Measurements from ENCODE around the gene RIMS4. TPM values are rescaled to one million over a fixed set of nuclear protein-coding genes. Genes with fewer than 3 reads are reported as not detected.

Gene RIMS4
- polyA plus RNA-seq, 4 donors, result 1.2 to 9.3 TPM; not detected in 2

DNA sequence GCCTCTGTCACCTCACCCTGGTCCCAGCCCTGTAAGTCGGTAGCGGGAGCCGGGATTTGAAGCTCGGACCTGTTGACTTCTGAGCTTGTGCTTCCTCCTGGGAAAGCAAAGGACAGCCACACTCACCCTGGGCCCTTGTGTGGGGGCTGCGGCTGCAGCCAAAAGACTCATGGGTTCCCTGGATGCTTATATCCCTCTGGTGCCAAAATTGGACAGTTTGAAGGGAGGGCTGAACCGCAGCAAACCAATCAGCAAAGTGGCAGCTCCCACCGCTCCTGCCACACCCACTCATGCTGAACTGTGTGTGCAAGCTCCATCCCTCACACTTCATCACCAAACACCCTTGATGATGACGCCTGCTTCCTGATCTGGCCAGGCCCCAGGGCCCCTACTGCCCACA lies 99.1 kb downstream of the RIMS4 start:
- WGBS, 3 donors, result 88 to 91% (median 91%) methylated on average over 8 of the region's 8 CpGs
- FAIRE-seq (no peak), DNase-seq (no peak)
- Histone ChIP-seq H3K9me3 (ENCODE audit: control insufficient read depth in 2 of 2, insufficient read depth in 1 of 2, low read depth in 1 of 2, low read length in 1 of 2) (no peaks in the 10 kb centered on the region), H3K4me3 (ENCODE audit: low read depth in 1 of 3, low read length in 3 of 3) (no peak overlapping the region), H3K36me3 (ENCODE audit: control insufficient read depth in 3 of 3, insufficient read depth in 2 of 3, low read depth in 1 of 3, low read length in 3 of 3) (no peaks in the 10 kb centered on the region), H3K27me3 (ENCODE audit: control insufficient read depth in 3 of 3, insufficient read depth in 3 of 3, low read length in 3 of 3) (no peaks in the 10 kb centered on the region), H3K4me1 (ENCODE audit: control insufficient read depth in 3 of 3, insufficient read depth in 2 of 3, low read depth in 1 of 3, low read length in 2 of 3) (peaks cover 0 to 7% (median 0%) of the 10 kb centered on the region in 3 donors), H3K27ac (ENCODE audit: low read depth in 1 of 3, low read length in 2 of 3) (no peak overlapping the region)

DNA sequence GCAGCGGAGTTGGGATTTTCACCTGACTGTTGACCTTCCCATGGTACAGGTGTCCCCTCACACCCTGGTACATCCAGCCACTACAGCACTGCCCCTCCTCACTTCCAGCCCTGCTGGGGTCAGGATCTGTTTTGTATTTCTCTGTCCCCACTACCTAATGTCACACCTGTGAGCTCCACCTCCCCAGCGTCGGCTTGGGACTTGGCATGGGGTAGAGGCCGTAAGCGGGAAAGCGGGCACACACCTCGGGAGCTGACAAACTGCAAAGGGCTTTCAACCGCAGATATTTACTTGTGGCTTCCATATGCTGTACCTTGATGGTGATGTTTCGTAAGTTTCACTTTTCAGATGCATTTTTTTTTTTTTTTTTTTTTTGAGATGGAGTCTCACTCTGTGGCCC lies 100.5 kb downstream of the RIMS4 start:
- WGBS, 3 donors, result 89 to 93% (median 90%) methylated on average over 9 of the region's 9 CpGs
- FAIRE-seq, result no peak
- peaks cover 0 to 4% (median 0%) of the 10 kb centered on the region in 3 donors for H3K4me1 ChIP-seq (ENCODE audit: control insufficient read depth in 3 of 3, insufficient read depth in 2 of 3, low read depth in 1 of 3, low read length in 2 of 3)

DNA sequence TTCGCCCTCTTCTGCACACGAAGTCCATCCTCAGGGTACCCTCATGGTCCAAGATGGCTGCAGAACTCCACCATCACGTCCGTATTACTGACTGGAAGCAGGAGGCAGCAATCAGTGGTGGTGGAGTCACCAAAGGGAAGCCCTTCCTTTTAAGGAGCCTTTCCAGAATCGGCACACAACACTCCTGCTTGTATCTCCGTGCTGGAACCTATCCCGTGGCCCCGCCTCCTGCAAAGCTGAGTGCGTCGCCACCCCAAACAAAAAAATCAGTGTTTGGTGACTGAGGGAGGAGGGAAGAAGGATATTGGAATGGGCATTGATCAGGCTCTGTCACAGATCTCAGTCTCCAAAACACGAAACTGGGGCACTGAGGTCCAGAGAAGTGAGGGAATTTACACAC lies 101.0 kb downstream of the RIMS4 start:
- Histone ChIP-seq H3K27me3 (ENCODE audit: control insufficient read depth in 3 of 3, insufficient read depth in 3 of 3, low read length in 3 of 3) (no peaks in the 10 kb centered on the region), H3K4me3 (ENCODE audit: low read depth in 1 of 3, low read length in 3 of 3) (no peak overlapping the region), H3K27ac (ENCODE audit: low read depth in 1 of 3, low read length in 2 of 3) (no peak overlapping the region), H3K4me1 (ENCODE audit: control insufficient read depth in 3 of 3, insufficient read depth in 2 of 3, low read depth in 1 of 3, low read length in 2 of 3) (no peaks in the 10 kb centered on the region), H3K9me3 (ENCODE audit: control insufficient read depth in 2 of 2, insufficient read depth in 1 of 2, low read depth in 1 of 2, low read length in 1 of 2) (no peaks in the 10 kb centered on the region), H3K36me3 (ENCODE audit: control insufficient read depth in 3 of 3, insufficient read depth in 2 of 3, low read depth in 1 of 3, low read length in 3 of 3) (no peaks in the 10 kb centered on the region)
- FAIRE-seq (no peak), DNase-seq (no peak)
- 71 to 86% (median 77%) methylated on average over 11 of the region's 11 CpGs for WGBS, 3 donors

More for the DNA sequence above, 100.5 kb downstream of the RIMS4 start:
- no peak overlapping the region for H3K27ac ChIP-seq (ENCODE audit: low read depth in 1 of 3, low read length in 2 of 3)
- no peaks in the 10 kb centered on the region for H3K27me3 ChIP-seq (ENCODE audit: control insufficient read depth in 3 of 3, insufficient read depth in 3 of 3, low read length in 3 of 3)
- no peaks in the 10 kb centered on the region for H3K9me3 ChIP-seq (ENCODE audit: control insufficient read depth in 2 of 2, insufficient read depth in 1 of 2, low read depth in 1 of 2, low read length in 1 of 2)
- DNase-seq, result no peak
- no peak overlapping the region for H3K4me3 ChIP-seq (ENCODE audit: low read depth in 1 of 3, low read length in 3 of 3)
- H3K36me3 ChIP-seq (ENCODE audit: control insufficient read depth in 3 of 3, insufficient read depth in 2 of 3, low read depth in 1 of 3, low read length in 3 of 3), result no peaks in the 10 kb centered on the region

DNA sequence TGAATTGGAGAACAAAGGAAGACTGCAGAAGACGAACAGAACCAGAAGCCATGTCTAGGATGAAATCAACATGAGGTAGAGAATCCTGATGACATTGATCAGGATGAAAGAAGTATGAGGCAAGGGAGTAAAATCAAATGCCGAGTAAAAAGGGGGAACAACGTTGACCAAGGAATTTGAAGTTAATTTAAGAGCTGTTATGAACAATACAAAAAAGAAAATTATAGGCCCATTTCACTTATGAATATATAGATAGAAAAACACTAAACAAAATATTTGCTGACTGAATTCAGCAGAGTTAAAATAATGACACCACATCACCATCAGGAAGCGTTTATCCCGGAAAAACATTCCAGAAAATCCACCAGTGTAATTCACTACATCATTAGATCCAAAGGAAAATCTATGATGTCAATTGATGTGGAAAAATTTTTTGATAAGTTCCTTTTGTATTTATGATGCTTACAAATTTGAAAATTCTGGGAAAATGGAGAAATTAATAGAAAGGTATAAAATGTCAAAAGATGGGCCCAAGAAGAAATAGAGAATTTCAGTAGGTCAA lies 103.2 kb downstream of the RIMS4 start:
- DNase-seq (no peak), FAIRE-seq (no peak)
- Histone ChIP-seq H3K4me3 (ENCODE audit: low read depth in 1 of 3, low read length in 3 of 3) (no peak overlapping the region), H3K4me1 (ENCODE audit: control insufficient read depth in 3 of 3, insufficient read depth in 2 of 3, low read depth in 1 of 3, low read length in 2 of 3) (no peaks in the 10 kb centered on the region), H3K9me3 (ENCODE audit: control insufficient read depth in 2 of 2, insufficient read depth in 1 of 2, low read depth in 1 of 2, low read length in 1 of 2) (no peaks in the 10 kb centered on the region), H3K27ac (ENCODE audit: low read depth in 1 of 3, low read length in 2 of 3) (no peak overlapping the region), H3K27me3 (ENCODE audit: control insufficient read depth in 3 of 3, insufficient read depth in 3 of 3, low read length in 3 of 3) (no peaks in the 10 kb centered on the region), H3K36me3 (ENCODE audit: control insufficient read depth in 3 of 3, insufficient read depth in 2 of 3, low read depth in 1 of 3, low read length in 3 of 3) (no peaks in the 10 kb centered on the region)
- 91 to 93% (median 93%) methylated on average over 5 of the region's 5 CpGs for WGBS, 3 donors

DNA sequence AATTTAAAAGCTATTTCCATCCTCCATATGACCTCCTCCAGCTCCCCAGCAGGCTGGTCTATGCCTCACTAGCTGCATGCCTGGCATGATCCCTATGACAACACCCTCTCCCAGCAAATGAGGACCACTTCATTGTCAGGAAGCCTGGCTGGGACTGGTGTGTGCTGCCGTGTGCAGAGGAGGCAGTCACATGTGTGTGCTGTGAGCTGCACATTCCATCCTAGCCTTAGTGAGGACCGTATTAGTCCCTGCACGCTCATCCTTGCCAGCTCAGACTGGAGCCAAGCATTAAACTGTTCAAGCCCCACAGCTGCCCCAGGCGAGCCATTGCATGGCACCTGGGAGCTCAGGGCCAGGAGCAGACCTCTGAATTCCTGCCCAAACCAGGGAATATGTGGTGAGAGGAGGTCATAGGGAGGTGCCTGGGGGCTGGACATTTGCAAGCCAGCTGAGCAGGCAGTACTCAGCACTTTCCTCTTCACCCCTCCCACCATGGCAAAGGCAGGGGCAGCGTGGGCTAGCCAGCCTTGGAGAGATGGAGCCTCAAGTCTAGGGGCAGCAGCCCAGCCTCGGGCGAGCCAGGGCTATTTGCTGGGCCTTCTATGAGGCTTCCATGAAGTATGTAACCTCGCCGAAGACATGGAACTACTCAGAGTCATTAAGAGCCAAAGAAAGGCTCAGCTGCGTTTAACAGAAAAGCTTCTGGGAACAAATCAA lies 103.9 kb downstream of the RIMS4 start:
- Histone ChIP-seq H3K4me1 (ENCODE audit: control insufficient read depth in 3 of 3, insufficient read depth in 2 of 3, low read depth in 1 of 3, low read length in 2 of 3) (no peaks in the 10 kb centered on the region), H3K27ac (ENCODE audit: low read depth in 1 of 3, low read length in 2 of 3) (no peak overlapping the region), H3K4me3 (ENCODE audit: low read depth in 1 of 3, low read length in 3 of 3) (no peak overlapping the region), H3K27me3 (ENCODE audit: control insufficient read depth in 3 of 3, insufficient read depth in 3 of 3, low read length in 3 of 3) (no peaks in the 10 kb centered on the region), H3K36me3 (ENCODE audit: control insufficient read depth in 3 of 3, insufficient read depth in 2 of 3, low read depth in 1 of 3, low read length in 3 of 3) (no peaks in the 10 kb centered on the region), H3K9me3 (ENCODE audit: control insufficient read depth in 2 of 2, insufficient read depth in 1 of 2, low read depth in 1 of 2, low read length in 1 of 2) (no peaks in the 10 kb centered on the region)
- 62 to 73% (median 69%) methylated on average over 10 of the region's 10 CpGs for WGBS, 3 donors
- DNase-seq (no peak), FAIRE-seq (no peak)

DNA sequence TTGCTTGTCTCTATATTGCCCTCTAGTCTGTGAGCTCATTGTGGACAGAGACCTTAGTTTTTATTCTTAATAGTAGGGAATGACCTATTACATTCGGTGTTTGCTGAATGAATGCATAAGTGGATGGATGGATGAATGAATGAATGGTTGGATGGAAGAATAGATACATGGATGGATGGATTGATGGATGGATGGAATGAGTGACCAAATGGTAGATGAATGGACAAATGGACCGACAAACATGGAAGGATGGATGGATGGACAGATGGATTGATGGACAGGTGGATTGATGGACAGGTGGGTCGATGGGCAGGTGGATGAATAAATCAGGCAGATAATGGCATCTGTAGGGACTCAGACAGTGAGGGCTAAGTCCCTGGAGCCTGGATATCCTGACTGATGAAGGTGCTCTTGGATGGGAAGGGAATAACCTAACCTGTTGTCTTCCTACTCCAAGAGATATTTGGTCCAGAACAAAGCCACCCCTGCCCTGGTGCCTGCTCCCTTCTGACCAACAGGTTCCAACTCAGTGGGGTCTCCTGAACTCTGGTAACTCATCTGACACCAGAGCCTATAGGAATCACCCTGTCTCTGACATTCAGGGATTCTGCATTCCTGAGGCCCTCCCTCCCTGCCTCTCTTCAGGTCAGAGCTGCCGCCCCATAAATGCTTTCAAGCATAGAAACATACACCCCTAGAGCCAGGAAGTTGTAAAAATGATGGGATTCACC lies 104.8 kb downstream of the RIMS4 start:
- Histone ChIP-seq H3K9me3 (ENCODE audit: control insufficient read depth in 2 of 2, insufficient read depth in 1 of 2, low read depth in 1 of 2, low read length in 1 of 2) (no peaks in the 10 kb centered on the region), H3K4me3 (ENCODE audit: low read depth in 1 of 3, low read length in 3 of 3) (no peak overlapping the region), H3K36me3 (ENCODE audit: control insufficient read depth in 3 of 3, insufficient read depth in 2 of 3, low read depth in 1 of 3, low read length in 3 of 3) (no peaks in the 10 kb centered on the region), H3K27ac (ENCODE audit: low read depth in 1 of 3, low read length in 2 of 3) (no peak overlapping the region), H3K4me1 (ENCODE audit: control insufficient read depth in 3 of 3, insufficient read depth in 2 of 3, low read depth in 1 of 3, low read length in 2 of 3) (no peaks in the 10 kb centered on the region), H3K27me3 (ENCODE audit: control insufficient read depth in 3 of 3, insufficient read depth in 3 of 3, low read length in 3 of 3) (no peaks in the 10 kb centered on the region)
- no peak for DNase-seq
- FAIRE-seq, result no peak
- 72 to 80% (median 80%) methylated on average over 4 of the region's 4 CpGs for WGBS, 3 donors

DNA sequence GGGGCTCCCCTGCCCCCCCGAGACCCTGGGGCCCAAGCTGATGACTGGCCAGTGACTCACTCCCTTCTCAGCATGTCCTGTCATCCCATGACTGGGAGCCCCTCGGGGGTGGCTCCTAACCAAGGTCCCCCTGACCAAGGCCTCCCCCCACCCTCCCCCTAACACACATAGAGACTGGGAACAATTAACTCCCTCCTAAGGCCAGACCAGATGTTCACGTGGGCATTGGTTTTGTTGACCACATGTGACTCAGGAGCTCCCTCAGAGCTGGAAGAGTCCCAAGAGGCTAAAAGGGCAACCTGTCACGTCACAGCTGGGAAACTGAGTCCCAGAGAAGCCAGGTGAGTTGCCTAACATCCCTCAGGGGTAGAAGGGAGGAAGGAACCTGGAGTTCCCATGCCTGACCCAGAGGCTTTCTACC lies 105.8 kb downstream of the RIMS4 start:
- H3K36me3 ChIP-seq (ENCODE audit: control insufficient read depth in 3 of 3, insufficient read depth in 2 of 3, low read depth in 1 of 3, low read length in 3 of 3), result no peaks in the 10 kb centered on the region
- H3K4me3 ChIP-seq (ENCODE audit: low read depth in 1 of 3, low read length in 3 of 3), result no peak overlapping the region
- no peaks in the 10 kb centered on the region for H3K27me3 ChIP-seq (ENCODE audit: control insufficient read depth in 3 of 3, insufficient read depth in 3 of 3, low read length in 3 of 3)
- no peaks in the 10 kb centered on the region for H3K4me1 ChIP-seq (ENCODE audit: control insufficient read depth in 3 of 3, insufficient read depth in 2 of 3, low read depth in 1 of 3, low read length in 2 of 3)
- FAIRE-seq, result no peak
- H3K9me3 ChIP-seq (ENCODE audit: control insufficient read depth in 2 of 2, insufficient read depth in 1 of 2, low read depth in 1 of 2, low read length in 1 of 2), result no peaks in the 10 kb centered on the region
- 42 to 61% (median 52%) methylated on average over 4 of the region's 4 CpGs for WGBS, 3 donors
- no peak for DNase-seq
- no peak overlapping the region for H3K27ac ChIP-seq (ENCODE audit: low read depth in 1 of 3, low read length in 2 of 3)

DNA sequence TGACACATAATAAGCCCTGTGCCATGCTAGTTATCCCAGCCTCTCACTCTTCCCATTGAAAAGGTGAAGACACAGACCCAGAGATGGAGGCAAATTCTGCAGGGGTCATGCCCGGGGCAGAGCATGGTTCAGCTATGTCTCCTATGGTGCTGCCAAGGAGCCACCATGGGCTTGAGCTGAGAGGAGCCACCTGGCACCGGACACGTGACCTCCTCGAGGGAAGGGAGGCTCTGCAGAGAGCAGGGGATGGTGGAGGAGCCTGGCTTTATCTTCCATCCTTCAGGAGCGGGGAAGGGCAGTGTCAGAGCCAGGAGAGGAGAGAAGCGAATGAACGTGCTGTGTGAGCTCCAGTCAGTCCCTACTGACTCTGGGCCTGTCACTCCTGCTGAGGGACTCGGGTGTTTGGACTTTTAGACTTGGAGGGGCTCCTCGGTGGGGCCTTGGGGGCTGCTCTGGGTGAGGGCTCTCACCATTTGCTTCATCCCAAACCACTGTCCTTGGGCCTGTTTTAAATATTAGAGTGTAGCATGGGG lies 106.3 kb downstream of the RIMS4 start:
- H3K9me3 ChIP-seq (ENCODE audit: control insufficient read depth in 2 of 2, insufficient read depth in 1 of 2, low read depth in 1 of 2, low read length in 1 of 2), result no peaks in the 10 kb centered on the region
- 77 to 88% (median 86%) methylated on average over 9 of the region's 9 CpGs for WGBS, 3 donors
- no peak for FAIRE-seq

More for the DNA sequence above, 106.3 kb downstream of the RIMS4 start:
- no peak for DNase-seq
- no peaks in the 10 kb centered on the region for H3K27me3 ChIP-seq (ENCODE audit: control insufficient read depth in 3 of 3, insufficient read depth in 3 of 3, low read length in 3 of 3)
- no peaks in the 10 kb centered on the region for H3K36me3 ChIP-seq (ENCODE audit: control insufficient read depth in 3 of 3, insufficient read depth in 2 of 3, low read depth in 1 of 3, low read length in 3 of 3)
- H3K4me1 ChIP-seq (ENCODE audit: control insufficient read depth in 3 of 3, insufficient read depth in 2 of 3, low read depth in 1 of 3, low read length in 2 of 3), result no peaks in the 10 kb centered on the region
- H3K27ac ChIP-seq (ENCODE audit: low read depth in 1 of 3, low read length in 2 of 3), result no peak overlapping the region
- H3K4me3 ChIP-seq (ENCODE audit: low read depth in 1 of 3, low read length in 3 of 3), result no peak overlapping the region

Data from small intestine (tissue), 7 donors.